ENCODE data around the gene PFKFB4. TPM values are rescaled to one million over a fixed set of nuclear protein-coding genes. Genes with fewer than 3 reads are reported as not detected.

Gene PFKFB4
- total RNA-seq, 1 experiment from 2014 or later = 20.3 TPM

DNA sequence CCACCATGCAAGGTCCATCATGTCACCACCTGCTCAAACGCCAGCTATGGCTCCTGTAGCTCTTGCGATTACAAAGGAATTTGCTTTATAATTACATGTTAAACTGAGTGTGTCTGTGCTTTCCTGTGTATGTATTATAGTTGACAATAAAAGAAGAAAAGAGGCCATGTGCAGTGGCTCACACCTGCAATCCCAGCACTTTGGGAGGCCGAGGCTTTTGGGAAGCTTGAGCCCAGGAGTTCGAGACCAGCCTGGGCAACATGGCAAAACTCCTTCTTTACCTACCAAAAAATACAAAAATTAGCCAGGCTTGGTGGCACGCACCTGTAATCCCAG, 83.0 kb downstream of the PFKFB4 start (continued):
- TF ChIP-seq FOSL1 (IDR thresholded peaks at IDR 0.05; ENCODE audit: low read depth) (no peak), EZH2 (IDR thresholded peaks at IDR 0.05) (no peak), EGR1 (IDR thresholded peaks at IDR 0.05; ENCODE audit: low read depth) (no peak), SP1 (IDR thresholded peaks at IDR 0.05; ENCODE audit: low read depth) (no peak), EZH2phosphoT487 (IDR thresholded peaks at IDR 0.05; ENCODE audit: borderline replicate concordance) (no peak), ELF1 (IDR thresholded peaks at IDR 0.05; ENCODE audit: borderline replicate concordance, low read depth) (no peak), YY1 (IDR thresholded peaks at IDR 0.05; ENCODE audit: extremely low read depth, insufficient replicate concordance, low read depth, low read length) (no peak), ZFX (IDR thresholded peaks at IDR 0.05) (no peak)
- TF ChIP-seq, protein P1, sequence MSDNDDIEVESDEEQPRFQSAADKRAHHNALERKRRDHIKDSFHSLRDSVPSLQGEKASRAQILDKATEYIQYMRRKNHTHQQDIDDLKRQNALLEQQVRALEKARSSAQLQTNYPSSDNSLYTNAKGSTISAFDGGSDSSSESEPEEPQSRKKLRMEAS (IDR thresholded peaks at IDR 0.05) = no peak

DNA sequence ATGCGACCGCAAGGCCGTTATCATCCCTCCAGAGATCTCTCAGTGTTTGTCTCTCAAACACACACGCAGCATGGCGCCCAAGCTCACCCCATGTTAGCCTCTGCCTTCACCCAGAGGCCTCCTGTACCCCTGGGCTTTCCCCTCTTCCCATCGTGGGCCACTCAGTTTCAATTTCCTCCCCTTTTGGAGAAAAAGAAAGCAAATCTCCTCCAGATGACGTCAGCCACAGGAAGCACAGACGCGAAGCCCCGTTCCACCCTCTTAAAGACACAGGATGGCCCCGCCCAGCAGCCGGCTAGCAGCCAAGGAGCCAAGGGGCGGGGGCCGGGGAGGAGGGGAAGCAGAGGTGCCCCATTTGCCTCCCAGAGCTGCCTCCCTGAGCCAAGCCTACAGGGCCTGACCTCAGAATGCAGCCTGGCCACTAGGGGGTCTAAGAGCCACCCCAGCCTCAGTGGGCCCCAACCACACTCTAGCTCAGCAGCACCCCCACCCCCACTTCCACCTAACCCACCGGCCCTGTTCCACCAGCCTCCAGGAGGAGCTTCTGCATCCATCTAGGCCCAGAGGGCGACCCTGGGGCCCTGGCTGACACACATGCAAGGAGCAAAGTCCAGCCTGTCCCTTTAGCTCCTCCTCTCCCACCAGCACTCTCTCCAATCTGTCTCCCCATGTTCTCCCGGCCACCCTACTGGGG, 83.5 kb downstream of the PFKFB4 start:
- Histone ChIP-seq H3K9me2 (ENCODE audit: insufficient read depth) (no peaks in the 10 kb centered on the region), H3K4me2 (ENCODE audit: low read length) (peak overlapping the region; percentile 79), H3K79me2 (ENCODE audit: insufficient read depth, low read length) (peaks cover 39% of the 10 kb centered on the region), H3K36me3 (ENCODE audit: control insufficient read depth in 1 of 2, insufficient read depth in 2 of 2, low read length in 2 of 2) (no peaks in the 10 kb centered on the region), H4K20me1 (ENCODE audit: insufficient read depth) (no peaks in the 10 kb centered on the region), H3K27ac (ENCODE audit: low read depth, low read length) (peak overlapping the region; percentile 73), H2AFZ (ENCODE audit: low read depth, low read length, poor library complexity, severe bottlenecking) (peak overlapping the region; percentile 19), H3K9me3 (ENCODE audit: control insufficient read depth in 1 of 2, insufficient read depth in 1 of 2, low read depth in 1 of 2, low read length in 2 of 2) (no peaks in the 10 kb centered on the region), H3K4me3 (replicated peaks in 1 of 2; ENCODE audit: low read depth in 1 of 2, low read length in 2 of 2) (peak overlapping the region; percentile 65 to 91), H3K4me1 (ENCODE audit: control insufficient read depth in 1 of 2, insufficient read depth in 2 of 2, low read length in 2 of 2) (peaks cover 20 to 32% of the 10 kb centered on the region in 2 experiments; a peak in 3 of 4 replicates), H3K27me3 (ENCODE audit: insufficient read depth, low read length) (no peaks in the 10 kb centered on the region), H3K9ac (ENCODE audit: low read length) (peak overlapping the region; percentile 75)
- peak; percentile 89 for ATAC-seq
- BruUV-seq (replicated peaks) = no TSS peak
- intact Hi-C loops (cut with micrococcal nuclease) = loop anchor here (2.0 kb wide), 2 partner anchors 34 to 76 kb away; no protein-coding TSS in a partner anchor
- ChIA-PET RAD21 (ENCODE audit: low non-redundant PET in 1 of 2, low total read pairs in 2 of 2, uncharacterized antibody in 2 of 2, unreplicated experiment in 2 of 2) (interaction anchor here in 1 of 2 experiments (1.0 to 1.1 kb wide), 2 partner anchors 32 to 84 kb away, joined by 3 read pairs; partner anchors contain the start of gene PFKFB4), CTCF (interaction anchor here (0.6 to 2.2 kb wide), 11 partner anchors 8 to 162 kb away, joined by 3 to 7 read pairs (median 4); partner anchors contain the start of genes PFKFB4 and SLC26A6), POLR2A (interaction anchor here (0.9 to 1.8 kb wide), 5 partner anchors 15 to 88 kb away, joined by 3 to 10 read pairs (median 4); partner anchors contain the start of genes ATRIP and PFKFB4)
- DNase-seq (ENCODE audit: low read depth, low spot score) = peak; percentile 77
- no peak for TF ChIP-seq SRF (IDR thresholded peaks at IDR 0.05; ENCODE audit: low read depth)
- peak; percentile 43 for TF ChIP-seq YY1 (IDR thresholded peaks at IDR 0.05; ENCODE audit: extremely low read depth, insufficient replicate concordance, low read depth, low read length)
- no peak for TF ChIP-seq FOSL1 (IDR thresholded peaks at IDR 0.05; ENCODE audit: low read depth)
- no peak for TF ChIP-seq ELF1 (IDR thresholded peaks at IDR 0.05; ENCODE audit: borderline replicate concordance, low read depth)
- TF ChIP-seq, protein P2, sequence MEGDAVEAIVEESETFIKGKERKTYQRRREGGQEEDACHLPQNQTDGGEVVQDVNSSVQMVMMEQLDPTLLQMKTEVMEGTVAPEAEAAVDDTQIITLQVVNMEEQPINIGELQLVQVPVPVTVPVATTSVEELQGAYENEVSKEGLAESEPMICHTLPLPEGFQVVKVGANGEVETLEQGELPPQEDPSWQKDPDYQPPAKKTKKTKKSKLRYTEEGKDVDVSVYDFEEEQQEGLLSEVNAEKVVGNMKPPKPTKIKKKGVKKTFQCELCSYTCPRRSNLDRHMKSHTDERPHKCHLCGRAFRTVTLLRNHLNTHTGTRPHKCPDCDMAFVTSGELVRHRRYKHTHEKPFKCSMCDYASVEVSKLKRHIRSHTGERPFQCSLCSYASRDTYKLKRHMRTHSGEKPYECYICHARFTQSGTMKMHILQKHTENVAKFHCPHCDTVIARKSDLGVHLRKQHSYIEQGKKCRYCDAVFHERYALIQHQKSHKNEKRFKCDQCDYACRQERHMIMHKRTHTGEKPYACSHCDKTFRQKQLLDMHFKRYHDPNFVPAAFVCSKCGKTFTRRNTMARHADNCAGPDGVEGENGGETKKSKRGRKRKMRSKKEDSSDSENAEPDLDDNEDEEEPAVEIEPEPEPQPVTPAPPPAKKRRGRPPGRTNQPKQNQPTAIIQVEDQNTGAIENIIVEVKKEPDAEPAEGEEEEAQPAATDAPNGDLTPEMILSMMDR (IDR thresholded peaks at IDR 0.05 in 2 of 3, conservative IDR thresholded peaks at IDR 0.05 in 1 of 3; ENCODE audit: borderline replicate concordance in 1 of 3, insufficient read depth in 1 of 3, low read depth in 2 of 3, low read length in 2 of 3) = peak in 2 of 3 experiments; percentile 32 to 54; a peak in 2 of 6 replicates
- TF ChIP-seq TCF7L2 (IDR thresholded peaks at IDR 0.05; ENCODE audit: borderline replicate concordance, extremely low read depth, insufficient read depth, insufficient read length) = no peak
- peak; percentile 32; the same call in 1 of the 2 replicates for TF ChIP-seq ZFX (IDR thresholded peaks at IDR 0.05)
- TF ChIP-seq, protein P3, sequence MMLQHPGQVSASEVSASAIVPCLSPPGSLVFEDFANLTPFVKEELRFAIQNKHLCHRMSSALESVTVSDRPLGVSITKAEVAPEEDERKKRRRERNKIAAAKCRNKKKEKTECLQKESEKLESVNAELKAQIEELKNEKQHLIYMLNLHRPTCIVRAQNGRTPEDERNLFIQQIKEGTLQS (IDR thresholded peaks at IDR 0.05) = no peak
- TF ChIP-seq, protein P4, sequence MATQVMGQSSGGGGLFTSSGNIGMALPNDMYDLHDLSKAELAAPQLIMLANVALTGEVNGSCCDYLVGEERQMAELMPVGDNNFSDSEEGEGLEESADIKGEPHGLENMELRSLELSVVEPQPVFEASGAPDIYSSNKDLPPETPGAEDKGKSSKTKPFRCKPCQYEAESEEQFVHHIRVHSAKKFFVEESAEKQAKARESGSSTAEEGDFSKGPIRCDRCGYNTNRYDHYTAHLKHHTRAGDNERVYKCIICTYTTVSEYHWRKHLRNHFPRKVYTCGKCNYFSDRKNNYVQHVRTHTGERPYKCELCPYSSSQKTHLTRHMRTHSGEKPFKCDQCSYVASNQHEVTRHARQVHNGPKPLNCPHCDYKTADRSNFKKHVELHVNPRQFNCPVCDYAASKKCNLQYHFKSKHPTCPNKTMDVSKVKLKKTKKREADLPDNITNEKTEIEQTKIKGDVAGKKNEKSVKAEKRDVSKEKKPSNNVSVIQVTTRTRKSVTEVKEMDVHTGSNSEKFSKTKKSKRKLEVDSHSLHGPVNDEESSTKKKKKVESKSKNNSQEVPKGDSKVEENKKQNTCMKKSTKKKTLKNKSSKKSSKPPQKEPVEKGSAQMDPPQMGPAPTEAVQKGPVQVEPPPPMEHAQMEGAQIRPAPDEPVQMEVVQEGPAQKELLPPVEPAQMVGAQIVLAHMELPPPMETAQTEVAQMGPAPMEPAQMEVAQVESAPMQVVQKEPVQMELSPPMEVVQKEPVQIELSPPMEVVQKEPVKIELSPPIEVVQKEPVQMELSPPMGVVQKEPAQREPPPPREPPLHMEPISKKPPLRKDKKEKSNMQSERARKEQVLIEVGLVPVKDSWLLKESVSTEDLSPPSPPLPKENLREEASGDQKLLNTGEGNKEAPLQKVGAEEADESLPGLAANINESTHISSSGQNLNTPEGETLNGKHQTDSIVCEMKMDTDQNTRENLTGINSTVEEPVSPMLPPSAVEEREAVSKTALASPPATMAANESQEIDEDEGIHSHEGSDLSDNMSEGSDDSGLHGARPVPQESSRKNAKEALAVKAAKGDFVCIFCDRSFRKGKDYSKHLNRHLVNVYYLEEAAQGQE (IDR thresholded peaks at IDR 0.05; ENCODE audit: low read depth) = no peak
- TF ChIP-seq, protein P1 (IDR thresholded peaks at IDR 0.05) = no peak
- no peak for TF ChIP-seq EGR1 (IDR thresholded peaks at IDR 0.05; ENCODE audit: low read depth)
- TF ChIP-seq ZNF274 (IDR thresholded peaks at IDR 0.05; ENCODE audit: low read depth, low read length) = no peak
- TF ChIP-seq EZH2 (IDR thresholded peaks at IDR 0.05) = no peak
- TF ChIP-seq SP1 (IDR thresholded peaks at IDR 0.05; ENCODE audit: low read depth) = no peak
